SH-SY5Y (cell line): ENCODE measurements around the gene FRAT1.

ENCODE experiments used
- GATA2 ChIP-seq: IDR thresholded peaks from 2 replicates; pipeline ENCODE4 v1.6.1; 2011; ENCODE audit warnings: mild to moderate bottlenecking, low read depth, low read length
- GATA3 ChIP-seq: IDR thresholded peaks from 2 replicates; pipeline ENCODE4 v1.6.1; 2011; ENCODE audit warnings: low read depth, mild to moderate bottlenecking, low read length, moderate library complexity

GRCh38 chr10:97361537-97361901 is 42.4 kb downstream of the FRAT1 start:
- no peak for TF ChIP-seq GATA2
- no peak for TF ChIP-seq GATA3
